ENCODE measurements around the gene LUC7L3.

GRCh38 chr17:50689956-50690886, 29.2 kb upstream of the LUC7L3 start:
- TF ChIP-seq CTCF (IDR thresholded peaks at IDR 0.05) (no peak), HOXA7 (CRISPR knock-in tag; IDR thresholded peaks at IDR 0.05) (peak; percentile 11; the same call in 1 of the 2 replicates), EP300 (IDR thresholded peaks at IDR 0.05) (no peak; a peak in 1 of 5 replicates), MAX (IDR thresholded peaks at IDR 0.05) (no peak; the same call in 1 of the 2 replicates)
